ENCODE measurements around the gene OSM. TPM values are rescaled to one million over a fixed set of nuclear protein-coding genes. Genes with fewer than 3 reads are reported as not detected.

The OSM gene
- total RNA-seq, 4 donors from 2014 or later = 0.57 to 8.3 TPM; not detected in 2

- 36% methylated on average over 9 of the region's 31 CpGs for WGBS
- intact Hi-C loops (cut with DNase I) = loop anchor here (2.0 kb wide), 1 partner anchor 72 kb away; no protein-coding TSS in a partner anchor
- DNase-seq (ENCODE audit: extremely low spot score) = no peak
- no peak for TF ChIP-seq POLR2AphosphoS5 (IDR thresholded peaks at IDR 0.05)
- peak; percentile 76 to 89 (median 77) for TF ChIP-seq CTCF (IDR thresholded peaks at IDR 0.05)
- no peak for TF ChIP-seq POLR2A (IDR thresholded peaks at IDR 0.05; ENCODE audit: low read depth)
- no peaks in the 10 kb centered on the region for H3K27me3 ChIP-seq
- H3K27ac ChIP-seq (replicated peaks in 1 of 4) = no peak overlapping the region
- peaks cover 37 to 46% (median 45%) of the 10 kb centered on the region in 4 donors for H3K4me1 ChIP-seq
- H3K9me3 ChIP-seq = no peaks in the 10 kb centered on the region
- H3K4me3 ChIP-seq = no peak overlapping the region
- H3K36me3 ChIP-seq = peaks cover 14 to 52% (median 30%) of the 10 kb centered on the region in 4 donors
These were observed 20.4 kb upstream of the OSM start for GRCh38 chr22:30286813-30287647.

- H3K27ac ChIP-seq (replicated peaks in 1 of 4) = no peak overlapping the region
- intact Hi-C loops (cut with DNase I) = loop anchor here (2.0 kb wide), 1 partner anchor 72 kb away; no protein-coding TSS in a partner anchor
- 87% methylated on average over 4 of the region's 5 CpGs for WGBS
These were observed 19.7 kb upstream of the OSM start for GRCh38 chr22:30286331-30286730.

GRCh38 chr22:30285846-30286200 is 19.2 kb upstream of the OSM start:
- H3K27me3 ChIP-seq = no peaks in the 10 kb centered on the region
- TF ChIP-seq EP300 (IDR thresholded peaks at IDR 0.05) (no peak), POLR2AphosphoS5 (IDR thresholded peaks at IDR 0.05) (no peak), POLR2A (IDR thresholded peaks at IDR 0.05; ENCODE audit: low read depth) (no peak)
- no peak for DNase-seq (ENCODE audit: extremely low spot score)
- H3K27ac ChIP-seq (replicated peaks in 1 of 4) = no peak overlapping the region
- 100% methylated on average over 1 of the region's 8 CpGs for WGBS
- no peak overlapping the region for H3K4me3 ChIP-seq
- H3K36me3 ChIP-seq = peaks cover 14 to 49% (median 29%) of the 10 kb centered on the region in 4 donors
- intact Hi-C loops (cut with DNase I) = loop anchor here (2.0 kb wide), 1 partner anchor 73 kb away; no protein-coding TSS in a partner anchor
- H3K9me3 ChIP-seq = no peaks in the 10 kb centered on the region
- peaks cover 25 to 34% (median 33%) of the 10 kb centered on the region in 4 donors for H3K4me1 ChIP-seq

More at GRCh38 chr22:30286331-30286730, 19.7 kb upstream of the OSM start:
- Histone ChIP-seq H3K4me1 (peaks cover 30 to 39% (median 38%) of the 10 kb centered on the region in 4 donors), H3K27me3 (no peaks in the 10 kb centered on the region), H3K9me3 (no peaks in the 10 kb centered on the region), H3K36me3 (peaks cover 14 to 49% (median 29%) of the 10 kb centered on the region in 4 donors), H3K4me3 (no peak overlapping the region)
- no peak for TF ChIP-seq EP300 (IDR thresholded peaks at IDR 0.05)
- no peak for TF ChIP-seq POLR2A (IDR thresholded peaks at IDR 0.05; ENCODE audit: low read depth)
- no peak for TF ChIP-seq POLR2AphosphoS5 (IDR thresholded peaks at IDR 0.05)
- TF ChIP-seq CTCF (IDR thresholded peaks at IDR 0.05) = no peak
- no peak for DNase-seq (ENCODE audit: extremely low spot score)

- H3K27me3 ChIP-seq = no peaks in the 10 kb centered on the region
- no peaks in the 10 kb centered on the region for H3K9me3 ChIP-seq
- intact Hi-C loops (cut with DNase I) = no loop called here
- peaks cover 20 to 29% (median 28%) of the 10 kb centered on the region in 4 donors for H3K4me1 ChIP-seq
- DNase-seq (ENCODE audit: extremely low spot score) = no peak
- WGBS = 95% methylated on average over 19 of the region's 27 CpGs
- no peak for TF ChIP-seq POLR2AphosphoS5 (IDR thresholded peaks at IDR 0.05)
- TF ChIP-seq CTCF (IDR thresholded peaks at IDR 0.05) = no peak
- no peak for TF ChIP-seq EP300 (IDR thresholded peaks at IDR 0.05)
- TF ChIP-seq POLR2A (IDR thresholded peaks at IDR 0.05; ENCODE audit: low read depth) = no peak
- H3K27ac ChIP-seq (replicated peaks in 1 of 4) = no peak overlapping the region
- H3K36me3 ChIP-seq = peaks cover 14 to 49% (median 29%) of the 10 kb centered on the region in 4 donors
- no peak overlapping the region for H3K4me3 ChIP-seq
These were observed 18.7 kb upstream of the OSM start for GRCh38 chr22:30285176-30285845.

- Histone ChIP-seq H3K36me3 (peaks cover 14 to 49% (median 29%) of the 10 kb centered on the region in 4 donors), H3K4me1 (peaks cover 13 to 22% (median 21%) of the 10 kb centered on the region in 4 donors), H3K4me3 (no peak overlapping the region), H3K9me3 (no peaks in the 10 kb centered on the region), H3K27me3 (no peaks in the 10 kb centered on the region), H3K27ac (replicated peaks in 1 of 4) (no peak overlapping the region)
- intact Hi-C loops (cut with DNase I) = no loop called here
- WGBS = 98% methylated on average over 4 of the region's 4 CpGs
- TF ChIP-seq POLR2A (IDR thresholded peaks at IDR 0.05; ENCODE audit: low read depth) (no peak), EP300 (IDR thresholded peaks at IDR 0.05) (no peak), CTCF (IDR thresholded peaks at IDR 0.05) (no peak), POLR2AphosphoS5 (IDR thresholded peaks at IDR 0.05) (no peak)
- no peak for DNase-seq (ENCODE audit: extremely low spot score)
These were observed 18.0 kb upstream of the OSM start for GRCh38 chr22:30284666-30285065.
